Muscle of back (tissue), 11 donors: ENCODE results near the gene LAMP1. TPM values are rescaled to one million over a fixed set of nuclear protein-coding genes. Genes with fewer than 3 reads are reported as not detected.
A peak's percentile ranks its signal among the peaks of the same experiment; 100 is the strongest.
"Not testable (repeated sequence)": the region's sequence is repeated elsewhere in the genome, so short reads cannot be mapped to it uniquely, and the experiment has no call there.

Experiments used
- DNase-seq, 3 donors: peaks; one replicate each; pipeline versions ENCODE4 v3.0.0 to v3.0.0-alpha.2; 2013
- polyA plus RNA-seq, 10 donors: library from polyadenylated mRNA; unstranded; fragments of 120-200 nt; gene quantifications; one replicate each; pipeline ENCODE4 v1.2.1, GENCODE V29; 2013; ENCODE audit not compliant: insufficient read length in 10 of 10

Gene LAMP1
- polyA plus RNA-seq, 10 donors = 81.9 to 120 (median 93.2) TPM

- DNase-seq = peak in 2 of 3 donors; percentile 12 to 32
These were observed 4.8 kb upstream of the LAMP1 start for GRCh38 chr13:113292021-113292862.

- no peak for DNase-seq
These were observed 3.4 kb upstream of the LAMP1 start for GRCh38 chr13:113293686-113294085.

- DNase-seq = no peak
These were observed 1.3 kb upstream of the LAMP1 start for GRCh38 chr13:113295776-113296175.

GRCh38 chr13:113297370-113298042 lies 467 bp downstream of the LAMP1 start:
- DNase-seq = peak in 2 of 3 donors; percentile 18 to 37

GRCh38 chr13:113298043-113298945 lies 1.3 kb downstream of the LAMP1 start:
- DNase-seq = no peak

GRCh38 chr13:113299951-113300350 lies 2.9 kb downstream of the LAMP1 start:
- no peak for DNase-seq

- DNase-seq = no peak
These were observed 5.9 kb downstream of the LAMP1 start for GRCh38 chr13:113302986-113303385.

- DNase-seq = no peak
These were observed 7.1 kb downstream of the LAMP1 start for GRCh38 chr13:113304121-113304520.

GRCh38 chr13:113305208-113305607 lies 8.2 kb downstream of the LAMP1 start:
- DNase-seq = no peak

- no peak for DNase-seq
These were observed 10.5 kb downstream of the LAMP1 start for GRCh38 chr13:113307491-113307890.

GRCh38 chr13:113309473-113309872 lies 12.4 kb downstream of the LAMP1 start:
- no peak for DNase-seq

GRCh38 chr13:113314112-113314511 lies 17.1 kb downstream of the LAMP1 start:
- not testable (repeated sequence) for DNase-seq

- not testable (repeated sequence) for DNase-seq
These were observed 17.9 kb downstream of the LAMP1 start for GRCh38 chr13:113314895-113315470.

GRCh38 chr13:113315992-113316391 lies 19.0 kb downstream of the LAMP1 start:
- DNase-seq = no peak

GRCh38 chr13:113317031-113317430 lies 20.0 kb downstream of the LAMP1 start:
- no peak for DNase-seq

- no peak for DNase-seq
These were observed 21.9 kb downstream of the LAMP1 start for GRCh38 chr13:113318956-113319355.

GRCh38 chr13:113319371-113319770 lies 22.3 kb downstream of the LAMP1 start:
- DNase-seq = no peak

GRCh38 chr13:113320226-113320875 lies 23.3 kb downstream of the LAMP1 start:
- no peak for DNase-seq

GRCh38 chr13:113321546-113321945 lies 24.5 kb downstream of the LAMP1 start:
- DNase-seq = no peak

- DNase-seq = no peak
These were observed 25.0 kb downstream of the LAMP1 start for GRCh38 chr13:113322043-113322461.
